HEK293T (cell line): ENCODE data around the gene SMPD3.
"Not testable (repeated sequence)": the region's sequence is repeated elsewhere in the genome, so short reads cannot be mapped to it uniquely, and the experiment has no call there.

Experiments used
- CTCF ChIA-PET: fragments of 350-600 bp; formaldehyde crosslinking; extraction: SDS; loops from one replicate; lab custom pipeline; 2021; ENCODE audit warnings: antibody characterized with exemption, inconsistent platforms; lab: Yijun Ruan, JAX
- POLR2A ChIA-PET: fragments of 350-600 bp; formaldehyde crosslinking; extraction: SDS; loops from one replicate; lab custom pipeline; 2020; ENCODE audit warnings: antibody characterized with exemption, inconsistent platforms; lab: Yijun Ruan, JAX
- DNase-seq: peaks from one replicate; pipeline ENCODE4 v3.0.0; 2012; ENCODE audit warnings: mixed read lengths; ENCODE audit errors: extremely low spot score
- ARNT ChIP-seq: fragments of 450-650 bp; IDR thresholded peaks from 2 replicates; pipeline ENCODE4 v1.6.1; 2017; ENCODE audit warnings: mild to moderate bottlenecking
- BHLHE40 ChIP-seq: fragments of 450-650 bp; IDR thresholded peaks from 2 replicates; pipeline ENCODE4 v1.6.1; 2016; ENCODE audit warnings: mild to moderate bottlenecking, moderate library complexity, borderline replicate concordance
- CTBP1 ChIP-seq: fragments of 450-650 bp; IDR thresholded peaks from 2 replicates; pipeline ENCODE4 v1.6.1; 2016; ENCODE audit warnings: borderline replicate concordance
- ELF4 ChIP-seq: fragments of 450-650 bp; IDR thresholded peaks from 2 replicates; pipeline ENCODE4 v1.6.1; 2017; ENCODE audit warnings: antibody characterized with exemption
- FOXA1 ChIP-seq: fragments of 450-650 bp; IDR thresholded peaks from 2 replicates; pipeline ENCODE4 v1.6.1; 2016; ENCODE audit warnings: mild to moderate bottlenecking
- FOXK2 ChIP-seq: fragments of 450-650 bp; IDR thresholded peaks from 2 replicates; pipeline ENCODE4 v1.6.1; 2016; ENCODE audit warnings: mild to moderate bottlenecking
- FOXM1 ChIP-seq: fragments of 450-650 bp; IDR thresholded peaks from 2 replicates; pipeline ENCODE4 v1.6.1; 2017; ENCODE audit warnings: mild to moderate bottlenecking, borderline replicate concordance
- HDGF ChIP-seq: fragments of 450-650 bp; IDR thresholded peaks from 2 replicates; pipeline ENCODE4 v1.6.1; 2017; ENCODE audit warnings: antibody characterized with exemption, borderline replicate concordance
- L3MBTL2 ChIP-seq: fragments of 450-650 bp; conservative IDR thresholded peaks from 2 replicates; pipeline ENCODE4 v1.6.1; 2016; ENCODE audit warnings: mild to moderate bottlenecking
- LEF1 ChIP-seq: fragments of 450-650 bp; IDR thresholded peaks from 2 replicates; pipeline ENCODE4 v1.6.1; 2017; ENCODE audit warnings: mild to moderate bottlenecking, borderline replicate concordance
- NFRKB ChIP-seq: fragments of 450-650 bp; IDR thresholded peaks from 2 replicates; pipeline ENCODE4 v1.6.1; 2016; ENCODE audit warnings: mild to moderate bottlenecking, moderate library complexity
- SP1 ChIP-seq: fragments of 450-650 bp; IDR thresholded peaks from 2 replicates; pipeline ENCODE4 v1.6.1; 2017
- SUZ12 ChIP-seq: fragments of 450-650 bp; IDR thresholded peaks from 2 replicates; pipeline ENCODE4 v1.6.1; 2016; ENCODE audit warnings: mild to moderate bottlenecking
- TARDBP ChIP-seq: fragments of 450-650 bp; IDR thresholded peaks from 2 replicates; pipeline ENCODE4 v1.6.1; 2016
- ZNF384 ChIP-seq: fragments of 450-650 bp; IDR thresholded peaks from 2 replicates; pipeline ENCODE4 v1.6.1; 2016
- TF ChIP-seq, protein P1 (sequence below): fragments of 450-650 bp; IDR thresholded peaks from 2 replicates; pipeline ENCODE4 v1.6.1; 2016

SMPD3 gene

DNA sequence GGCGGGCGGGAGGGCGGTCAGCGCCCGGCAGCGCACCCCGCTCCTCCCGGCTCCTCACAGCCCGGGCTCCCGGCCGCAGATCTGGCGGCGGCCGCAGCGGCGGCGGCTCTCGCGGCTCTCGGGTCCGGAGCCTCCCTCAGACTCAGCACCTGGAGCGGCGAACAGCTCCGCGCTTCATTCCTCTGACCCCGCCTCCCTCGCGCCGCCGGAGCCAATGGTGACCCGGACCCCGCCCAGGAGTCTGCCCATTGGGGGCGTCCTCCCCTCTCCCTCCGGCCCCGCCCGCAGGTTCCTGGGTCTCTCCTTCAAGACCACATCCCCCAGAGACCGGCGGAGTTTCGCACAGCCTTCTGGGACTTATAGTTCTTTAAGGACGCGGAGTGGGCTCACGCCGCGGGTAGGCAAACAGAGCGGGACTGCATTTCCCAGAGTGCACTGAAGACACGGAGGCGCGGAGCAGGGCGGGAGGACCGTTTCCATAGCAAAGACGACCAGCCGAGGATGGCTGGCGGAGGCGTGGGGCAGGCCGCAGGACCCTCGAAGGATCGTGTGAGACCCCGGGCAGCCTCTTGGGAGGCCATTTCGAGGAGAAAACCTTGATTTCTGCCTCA is at the start of gene SMPD3:
Gene SMPD3 (minus strand): TSS at position 149 of the 611 bp plus-strand sequence. CDS start 76,327 bp downstream, outside the sequence.
- ChIA-PET CTCF (no interaction called here), POLR2A (interaction anchor here (0.9 kb wide), 1 partner anchor 57 kb away, joined by 3 read pairs; no protein-coding TSS in a partner anchor)
- peak; percentile 98 for DNase-seq
- TF ChIP-seq L3MBTL2 (peak; percentile 81), HDGF (0 out of 2 replicates have a peak, but pooled peaks have one; percentile 26), ELF4 (peak; percentile 44; the same call in 1 of the 2 replicates), ARNT (no peak), SUZ12 (peak; percentile 93)

DNA sequence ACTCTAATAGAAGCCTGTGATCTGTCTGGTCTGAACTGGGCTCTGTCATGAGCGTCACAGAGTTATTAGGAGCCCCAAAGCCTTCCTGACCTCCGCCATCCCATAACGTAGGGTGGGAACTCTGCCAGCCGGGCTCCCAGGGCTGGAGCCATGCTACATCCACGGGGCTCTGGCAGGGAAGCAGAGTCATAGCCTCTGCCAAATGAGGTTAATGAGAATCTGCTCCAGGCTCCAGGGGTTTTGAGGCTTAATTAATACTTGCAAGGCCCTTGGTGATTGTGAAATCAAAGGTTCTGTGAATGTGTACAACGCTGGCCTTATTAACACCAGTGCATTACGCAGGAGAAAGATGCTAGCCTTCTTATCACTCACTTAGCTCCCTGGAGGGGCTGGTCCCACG is 48.4 kb upstream of the SMPD3 start:
- ChIA-PET POLR2A (no interaction called here), CTCF (no interaction called here)
- no peak for DNase-seq
- no peak for TF ChIP-seq FOXK2
- no peak for TF ChIP-seq SP1
- TF ChIP-seq ARNT = no peak
- TF ChIP-seq SUZ12 = no peak
- TF ChIP-seq, protein P1, sequence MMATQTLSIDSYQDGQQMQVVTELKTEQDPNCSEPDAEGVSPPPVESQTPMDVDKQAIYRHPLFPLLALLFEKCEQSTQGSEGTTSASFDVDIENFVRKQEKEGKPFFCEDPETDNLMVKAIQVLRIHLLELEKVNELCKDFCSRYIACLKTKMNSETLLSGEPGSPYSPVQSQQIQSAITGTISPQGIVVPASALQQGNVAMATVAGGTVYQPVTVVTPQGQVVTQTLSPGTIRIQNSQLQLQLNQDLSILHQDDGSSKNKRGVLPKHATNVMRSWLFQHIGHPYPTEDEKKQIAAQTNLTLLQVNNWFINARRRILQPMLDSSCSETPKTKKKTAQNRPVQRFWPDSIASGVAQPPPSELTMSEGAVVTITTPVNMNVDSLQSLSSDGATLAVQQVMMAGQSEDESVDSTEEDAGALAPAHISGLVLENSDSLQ = no peak
- TF ChIP-seq CTBP1 = no peak
- TF ChIP-seq BHLHE40 = no peak
- no peak for TF ChIP-seq HDGF
- TF ChIP-seq FOXA1 = no peak
- TF ChIP-seq FOXM1 = no peak
- no peak for TF ChIP-seq L3MBTL2
- TF ChIP-seq ZNF384 = no peak

DNA sequence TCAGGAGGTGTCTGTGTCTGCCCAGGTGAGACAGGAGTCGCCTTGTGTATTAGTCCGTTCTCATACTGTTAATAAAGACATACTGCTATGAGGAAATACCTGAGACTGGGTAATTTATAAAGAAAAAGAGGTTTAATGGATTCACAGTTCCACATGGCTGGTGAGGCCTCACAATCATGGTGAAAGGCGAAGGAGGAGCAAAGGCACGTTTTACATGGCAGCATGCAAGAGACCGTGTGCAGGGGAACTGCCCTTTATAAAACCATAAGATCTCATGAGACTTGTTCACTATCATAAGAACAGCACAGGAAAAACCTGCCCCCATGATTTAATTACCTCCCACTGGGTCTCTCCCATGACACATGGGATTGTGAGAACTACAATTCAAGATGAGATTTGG is 46.0 kb upstream of the SMPD3 start:
- CTCF ChIA-PET = interaction anchor here (0.6 kb wide), 1 partner anchor 98 kb away, joined by 3 read pairs; no protein-coding TSS in a partner anchor
- DNase-seq, POLR2A ChIA-PET: not testable (repeated sequence)

DNA sequence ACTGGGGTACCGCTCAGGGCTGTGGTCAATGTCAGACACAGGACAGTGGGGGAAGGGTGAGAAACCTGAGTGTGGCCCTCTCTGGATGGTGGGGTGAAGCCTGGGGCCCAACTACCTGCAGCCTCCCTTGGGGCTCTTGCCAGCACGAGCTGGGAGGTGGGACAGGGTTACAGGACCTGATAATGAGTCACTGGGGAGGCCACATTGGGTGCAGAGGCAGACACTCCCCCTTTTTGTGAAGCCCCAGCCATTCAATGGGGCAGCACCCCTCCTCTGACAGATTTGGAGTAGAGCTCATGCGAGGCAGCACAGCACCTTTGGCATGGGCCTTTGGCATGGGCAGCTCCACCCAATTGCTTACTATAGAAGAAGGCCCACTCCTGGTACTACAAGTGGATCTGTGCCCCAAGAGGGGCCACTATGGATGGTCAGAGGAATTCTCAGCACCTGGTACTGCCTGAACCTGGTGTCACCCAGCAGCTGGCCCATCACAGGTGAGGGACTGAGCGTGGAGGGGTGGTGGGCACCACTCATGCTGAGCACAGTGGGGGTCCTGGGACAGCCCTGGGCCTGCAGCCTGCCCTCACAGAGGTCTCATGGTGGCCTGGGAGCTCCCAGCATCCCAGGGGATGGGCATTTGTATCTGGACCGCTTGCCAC is 45.2 kb upstream of the SMPD3 start:
- CTCF ChIA-PET = no interaction called here
- POLR2A ChIA-PET = no interaction called here
- TF ChIP-seq NFRKB = no peak
- TF ChIP-seq SUZ12 = no peak
- no peak for DNase-seq

DNA sequence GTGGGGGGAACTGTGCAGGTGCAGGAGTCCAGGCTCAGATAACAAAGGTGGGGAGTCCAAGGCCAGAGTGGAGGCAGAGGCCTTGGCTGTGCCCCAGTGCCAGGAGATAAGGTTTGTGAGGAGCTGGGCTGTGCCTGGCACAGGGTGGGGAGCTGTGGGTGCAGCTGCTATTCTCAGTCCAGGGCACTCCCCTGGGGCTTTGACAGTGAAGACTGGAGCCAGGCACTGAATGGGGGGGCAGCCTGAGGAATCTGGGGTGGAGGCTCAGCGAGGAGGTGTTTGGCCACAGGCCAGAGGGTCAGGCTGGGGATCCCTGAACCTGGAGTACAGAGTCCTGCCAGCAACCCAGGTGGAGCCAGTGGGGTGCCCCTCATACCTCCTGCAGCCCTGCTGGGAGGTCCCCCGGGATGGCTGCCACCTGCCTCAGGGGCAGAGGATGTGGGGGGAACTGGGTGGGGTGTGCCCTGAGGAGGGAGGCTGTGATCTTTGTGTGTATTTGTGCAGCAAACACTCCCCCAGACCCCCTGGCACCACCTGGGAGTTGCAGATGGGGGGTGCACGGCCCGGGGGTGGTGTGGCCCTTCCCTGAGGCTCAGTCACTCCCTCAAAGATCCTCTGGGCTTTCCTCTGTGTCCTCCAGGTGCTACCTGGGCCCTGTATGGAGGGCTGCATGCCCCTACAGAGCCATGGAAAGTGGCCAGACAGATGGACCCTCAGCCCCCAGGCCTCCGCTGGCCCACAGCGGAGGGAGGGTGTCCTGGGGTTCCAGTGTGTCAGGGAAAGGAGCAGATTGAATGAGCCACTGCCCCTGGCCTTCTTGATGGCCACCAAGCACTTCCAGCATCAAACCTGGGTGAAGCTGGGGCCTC is 44.5 kb upstream of the SMPD3 start:
- CTCF ChIA-PET = no interaction called here
- no peak for DNase-seq
- POLR2A ChIA-PET = no interaction called here
- no peak for TF ChIP-seq SP1
- no peak for TF ChIP-seq ARNT
- no peak for TF ChIP-seq SUZ12
- no peak for TF ChIP-seq CTBP1
- no peak for TF ChIP-seq BHLHE40
- TF ChIP-seq TARDBP = no peak
- no peak for TF ChIP-seq ELF4
- TF ChIP-seq HDGF = no peak
- TF ChIP-seq FOXK2 = no peak
- TF ChIP-seq LEF1 = no peak
- no peak for TF ChIP-seq FOXA1
- TF ChIP-seq L3MBTL2 = no peak

DNA sequence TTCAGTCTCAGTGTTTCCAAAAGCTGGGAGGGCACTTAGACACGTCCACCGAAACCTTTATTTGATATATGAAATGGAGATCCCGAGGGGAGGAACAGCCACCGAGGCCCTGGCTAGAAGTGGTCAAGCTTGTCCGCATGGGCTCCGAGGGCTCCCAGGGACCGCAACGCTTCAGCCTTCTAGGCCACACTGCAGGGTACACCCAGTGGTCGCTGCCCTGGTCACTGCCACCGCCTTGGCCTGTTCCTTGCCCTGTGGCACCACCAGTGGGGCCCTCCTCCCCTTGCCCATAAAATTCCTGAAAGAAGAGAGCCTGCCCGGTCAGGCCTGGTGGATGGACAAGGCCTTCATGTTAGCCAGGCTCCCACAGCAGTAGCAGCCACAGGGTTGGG is 43.8 kb upstream of the SMPD3 start:
- no peak for DNase-seq
- TF ChIP-seq FOXA1 = no peak
- no peak for TF ChIP-seq FOXM1
- no peak for TF ChIP-seq HDGF
- no peak for TF ChIP-seq TARDBP
- no peak for TF ChIP-seq SUZ12
- TF ChIP-seq LEF1 = no peak
- no peak for TF ChIP-seq NFRKB
- CTCF ChIA-PET = no interaction called here
- POLR2A ChIA-PET = no interaction called here

DNA sequence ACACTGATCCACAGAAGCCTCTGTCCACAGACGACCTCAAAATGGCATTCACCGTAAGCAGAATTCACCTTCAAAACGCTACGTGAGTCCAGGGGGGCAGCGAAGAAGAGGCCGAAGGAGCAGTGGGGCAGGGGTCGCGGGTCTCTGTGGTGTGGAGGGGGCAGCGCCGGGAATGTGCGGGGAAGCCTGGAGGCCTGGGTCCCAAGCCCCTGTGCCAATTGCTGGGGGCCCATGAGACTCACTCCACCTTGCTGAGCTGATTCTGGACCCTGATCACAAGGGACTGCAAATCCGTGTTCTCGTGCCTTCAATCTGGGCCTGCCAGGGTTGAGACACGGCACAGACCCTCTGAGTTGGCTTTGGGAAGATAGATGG is 43.3 kb upstream of the SMPD3 start:
- TF ChIP-seq NFRKB (no peak), FOXM1 (no peak), ELF4 (no peak), TARDBP (no peak), ZNF384 (no peak), HDGF (no peak)
- ChIA-PET POLR2A (no interaction called here), CTCF (no interaction called here)
- DNase-seq = no peak
